ENCODE measurements around the gene ZBTB20.

DNA sequence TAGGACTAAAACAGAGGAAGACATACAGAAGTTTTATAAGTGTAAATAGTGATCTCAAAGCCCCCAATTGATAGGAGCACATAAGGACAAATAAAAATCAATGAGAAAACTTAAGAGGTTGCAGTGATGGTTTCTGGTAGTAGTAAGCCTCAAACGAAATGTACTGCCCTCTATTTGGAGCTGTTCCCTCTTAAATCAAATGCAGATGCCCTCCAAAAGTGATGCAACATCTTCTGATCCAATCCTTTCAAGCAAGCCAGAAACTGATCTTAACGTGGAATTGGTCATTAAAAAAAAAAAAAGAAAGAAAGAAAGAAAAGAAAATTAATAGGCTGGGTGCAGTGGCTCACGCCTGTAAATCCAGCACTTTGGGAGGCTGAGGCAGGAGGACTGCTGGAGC is 259.3 kb downstream of the ZBTB20 start:
- TF ChIP-seq, protein P1, sequence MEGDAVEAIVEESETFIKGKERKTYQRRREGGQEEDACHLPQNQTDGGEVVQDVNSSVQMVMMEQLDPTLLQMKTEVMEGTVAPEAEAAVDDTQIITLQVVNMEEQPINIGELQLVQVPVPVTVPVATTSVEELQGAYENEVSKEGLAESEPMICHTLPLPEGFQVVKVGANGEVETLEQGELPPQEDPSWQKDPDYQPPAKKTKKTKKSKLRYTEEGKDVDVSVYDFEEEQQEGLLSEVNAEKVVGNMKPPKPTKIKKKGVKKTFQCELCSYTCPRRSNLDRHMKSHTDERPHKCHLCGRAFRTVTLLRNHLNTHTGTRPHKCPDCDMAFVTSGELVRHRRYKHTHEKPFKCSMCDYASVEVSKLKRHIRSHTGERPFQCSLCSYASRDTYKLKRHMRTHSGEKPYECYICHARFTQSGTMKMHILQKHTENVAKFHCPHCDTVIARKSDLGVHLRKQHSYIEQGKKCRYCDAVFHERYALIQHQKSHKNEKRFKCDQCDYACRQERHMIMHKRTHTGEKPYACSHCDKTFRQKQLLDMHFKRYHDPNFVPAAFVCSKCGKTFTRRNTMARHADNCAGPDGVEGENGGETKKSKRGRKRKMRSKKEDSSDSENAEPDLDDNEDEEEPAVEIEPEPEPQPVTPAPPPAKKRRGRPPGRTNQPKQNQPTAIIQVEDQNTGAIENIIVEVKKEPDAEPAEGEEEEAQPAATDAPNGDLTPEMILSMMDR (conservative IDR thresholded peaks at IDR 0.05 in 1 of 2, IDR thresholded peaks at IDR 0.05 in 1 of 2; ENCODE audit: low read depth in 1 of 2, low read length in 2 of 2), result no peak
- TF ChIP-seq EZH2 (IDR thresholded peaks at IDR 0.05; ENCODE audit: low read length, missing control alignments), result no peak
